Thyroid gland (tissue), 4 donors: ENCODE data around the gene ZNF618.

ENCODE experiments used
- CTCF ChIP-seq, 6 experiments: fragments of 200-600 bp in 3 of 6; fragments of 450-650 bp in 3 of 6; sonication (generic) in 3 of 6; IDR thresholded peaks; one replicate each; pipeline ENCODE4 v1.5.1; 2016 to 2019; ENCODE audit warnings: antibody characterized with exemption in 6 of 6, mild to moderate bottlenecking in 2 of 6, inconsistent platforms in 1 of 6, moderate library complexity in 1 of 6
- POLR2A ChIP-seq, 2 donors: fragments of 450-650 bp; IDR thresholded peaks; one replicate each; pipeline ENCODE4 v1.6.1; 2017; ENCODE audit warnings: antibody characterized with exemption in 2 of 2, mild to moderate bottlenecking in 2 of 2, moderate library complexity in 1 of 2

GRCh38 chr9:113992994-113993393 lies 116.9 kb downstream of the ZNF618 start:
- TF ChIP-seq POLR2A (IDR thresholded peaks at IDR 0.05) (no peak), CTCF (IDR thresholded peaks at IDR 0.05) (no peak)
